Epithelial cell of esophagus (primary cell): Measurements from ENCODE around the gene ZNF785.

Source experiments
- DNase-seq: peaks from one replicate; pipeline ENCODE4 v3.0.0; 2010; ENCODE audit warnings: low read depth
- H3K4me3 ChIP-seq: 2 replicates; pipeline ENCODE4 v1.5.1; 2011; ENCODE audit warnings: mild to moderate bottlenecking, low read length, control low read depth
- TF ChIP-seq, protein P1 (sequence below): IDR thresholded peaks from 2 replicates; pipeline ENCODE4 v1.5.1; 2011; ENCODE audit warnings: low read depth, mild to moderate bottlenecking, low read length, control low read depth, inconsistent platforms; ENCODE audit not compliant: insufficient read depth; ENCODE audit errors: missing control alignments

ZNF785 gene

DNA sequence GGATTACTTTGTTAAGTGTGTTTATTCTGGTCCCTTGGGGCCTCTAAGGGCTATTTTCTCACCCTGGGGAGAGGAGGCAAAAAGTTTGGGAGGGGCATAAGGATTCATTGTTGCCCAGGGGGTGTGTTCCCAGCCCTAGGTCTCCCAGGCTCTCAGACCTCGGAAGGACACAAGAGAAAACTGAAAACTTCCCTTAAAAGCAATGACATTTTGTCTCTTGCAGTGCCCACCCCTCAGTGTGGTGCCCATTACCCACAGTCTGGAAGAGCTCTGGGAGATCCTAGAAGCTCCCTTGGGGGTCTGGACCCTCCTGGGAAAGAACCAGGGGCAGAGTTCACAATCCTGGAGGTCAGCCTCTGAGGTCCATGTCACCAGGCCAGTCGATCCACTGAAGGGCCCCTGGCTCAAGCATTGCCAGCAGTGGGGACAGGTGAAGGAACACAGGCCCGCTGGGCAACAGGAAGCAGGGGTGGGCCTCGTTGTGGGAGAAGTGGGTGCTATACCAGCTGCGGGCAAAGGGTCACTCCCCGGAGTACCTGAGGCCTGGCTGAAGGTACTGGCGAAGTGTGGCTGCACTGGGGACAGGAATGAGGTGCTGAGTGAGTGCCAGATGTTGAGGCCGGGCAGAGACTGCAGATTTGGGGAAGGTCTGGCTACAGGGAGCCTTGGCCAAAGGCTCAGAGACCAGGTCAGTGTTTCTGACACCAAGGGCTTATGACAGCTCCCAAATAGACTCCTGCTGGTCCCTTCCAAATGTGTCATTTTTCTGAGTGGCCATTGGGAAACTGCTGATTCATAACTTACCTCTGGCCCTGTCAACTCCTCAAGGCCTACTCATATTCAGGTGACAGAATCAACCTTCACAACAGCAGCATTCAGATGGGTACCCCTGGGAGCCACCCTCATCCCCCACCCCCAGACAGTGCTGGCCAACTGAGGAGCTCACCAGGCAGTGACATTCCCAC, 46.2 kb downstream of the ZNF785 start:
- DNase-seq: no peak
- TF ChIP-seq, protein P1, sequence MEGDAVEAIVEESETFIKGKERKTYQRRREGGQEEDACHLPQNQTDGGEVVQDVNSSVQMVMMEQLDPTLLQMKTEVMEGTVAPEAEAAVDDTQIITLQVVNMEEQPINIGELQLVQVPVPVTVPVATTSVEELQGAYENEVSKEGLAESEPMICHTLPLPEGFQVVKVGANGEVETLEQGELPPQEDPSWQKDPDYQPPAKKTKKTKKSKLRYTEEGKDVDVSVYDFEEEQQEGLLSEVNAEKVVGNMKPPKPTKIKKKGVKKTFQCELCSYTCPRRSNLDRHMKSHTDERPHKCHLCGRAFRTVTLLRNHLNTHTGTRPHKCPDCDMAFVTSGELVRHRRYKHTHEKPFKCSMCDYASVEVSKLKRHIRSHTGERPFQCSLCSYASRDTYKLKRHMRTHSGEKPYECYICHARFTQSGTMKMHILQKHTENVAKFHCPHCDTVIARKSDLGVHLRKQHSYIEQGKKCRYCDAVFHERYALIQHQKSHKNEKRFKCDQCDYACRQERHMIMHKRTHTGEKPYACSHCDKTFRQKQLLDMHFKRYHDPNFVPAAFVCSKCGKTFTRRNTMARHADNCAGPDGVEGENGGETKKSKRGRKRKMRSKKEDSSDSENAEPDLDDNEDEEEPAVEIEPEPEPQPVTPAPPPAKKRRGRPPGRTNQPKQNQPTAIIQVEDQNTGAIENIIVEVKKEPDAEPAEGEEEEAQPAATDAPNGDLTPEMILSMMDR: no peak
- no peak overlapping the region for H3K4me3 ChIP-seq

DNA sequence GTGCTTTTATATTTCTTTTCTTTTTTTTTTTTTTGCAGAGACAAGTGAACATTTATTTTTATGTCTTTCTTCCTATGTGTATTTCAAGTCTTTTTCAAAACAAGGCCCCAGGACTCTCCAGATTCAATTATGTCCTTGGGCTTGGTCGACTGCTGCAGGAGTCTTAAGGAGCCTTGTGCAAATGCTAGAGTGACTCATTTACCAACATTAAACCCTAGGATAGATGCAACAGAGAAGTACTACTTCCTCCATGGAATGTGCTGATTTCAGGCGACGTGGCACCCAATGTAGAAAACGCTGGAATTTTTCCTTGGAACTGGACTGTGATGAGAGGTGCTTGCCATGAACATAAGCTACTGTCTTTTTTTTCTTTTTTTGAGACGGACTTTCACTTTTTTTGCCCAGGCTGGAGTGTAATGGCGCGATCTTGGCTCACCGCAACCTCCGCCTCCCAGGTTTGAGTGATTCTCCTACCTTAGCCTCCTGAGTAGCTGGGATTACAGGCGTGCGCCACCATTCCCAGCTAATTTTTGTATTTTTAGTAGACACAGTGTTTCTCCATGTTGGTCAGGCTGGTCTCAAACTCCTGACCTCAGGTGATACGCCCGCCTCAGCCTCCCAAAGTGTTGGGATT, 49.0 kb downstream of the ZNF785 start:
- peak overlapping the region; percentile 94 for H3K4me3 ChIP-seq
- DNase-seq: peak; percentile 45

DNA sequence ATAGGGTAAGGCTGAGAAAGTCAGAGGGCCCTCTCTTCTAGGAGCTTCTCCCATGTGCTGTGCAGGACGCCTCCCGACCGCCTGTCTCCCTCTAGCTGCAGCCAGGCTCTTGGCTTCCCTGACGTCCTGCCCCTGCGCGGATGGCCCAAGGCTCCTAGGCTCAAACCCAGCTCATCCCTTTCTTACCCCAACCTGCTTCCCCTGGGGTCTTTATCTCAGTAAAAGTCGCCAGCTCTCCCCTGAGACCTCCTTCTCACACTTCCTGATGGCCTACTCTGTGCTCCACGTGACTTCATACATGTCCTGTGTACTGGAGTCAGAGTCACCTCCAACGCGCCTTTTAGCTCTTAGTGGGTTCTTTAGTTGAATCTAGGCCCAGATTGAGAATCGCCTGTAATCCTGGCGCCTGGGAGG, 49.7 kb downstream of the ZNF785 start:
- TF ChIP-seq, protein P1: peak; percentile 87
- DNase-seq: peak; percentile 87
- peak overlapping the region; percentile 94 for H3K4me3 ChIP-seq

DNA sequence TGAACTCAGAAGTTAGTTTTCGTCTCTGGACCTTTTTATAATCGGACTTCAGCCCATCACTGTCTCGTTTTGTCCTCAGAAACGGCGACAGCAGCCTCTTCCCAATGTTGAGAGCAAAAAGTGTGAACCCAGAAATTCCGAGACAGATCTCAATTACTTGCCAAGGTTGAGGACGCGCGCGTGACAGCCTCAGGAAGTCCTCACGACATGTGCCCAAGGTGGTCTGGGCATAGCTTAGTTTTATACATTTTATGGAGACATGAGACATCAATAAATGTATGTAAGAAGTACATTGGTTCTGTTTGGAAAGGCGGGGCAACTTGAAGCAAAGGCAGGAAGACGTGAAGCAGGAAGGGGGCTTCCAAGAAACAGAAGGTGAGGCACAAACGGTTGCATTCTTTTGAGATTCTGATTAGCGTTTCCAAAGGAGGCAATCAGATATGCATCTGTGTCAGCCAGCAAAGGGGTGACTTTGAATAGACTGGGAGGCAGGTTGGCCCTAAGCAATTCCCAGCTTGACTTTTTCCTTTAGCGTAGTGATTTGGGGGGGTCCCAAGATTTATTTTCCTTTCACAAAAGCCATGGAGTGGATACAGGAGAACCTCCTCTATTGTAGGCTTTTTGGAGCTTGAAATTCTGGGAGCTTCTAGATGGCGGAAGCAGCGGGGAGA, 50.3 kb downstream of the ZNF785 start:
- peak; percentile 28 for DNase-seq
- peak overlapping the region; percentile 94 for H3K4me3 ChIP-seq
- TF ChIP-seq, protein P1: no peak

DNA sequence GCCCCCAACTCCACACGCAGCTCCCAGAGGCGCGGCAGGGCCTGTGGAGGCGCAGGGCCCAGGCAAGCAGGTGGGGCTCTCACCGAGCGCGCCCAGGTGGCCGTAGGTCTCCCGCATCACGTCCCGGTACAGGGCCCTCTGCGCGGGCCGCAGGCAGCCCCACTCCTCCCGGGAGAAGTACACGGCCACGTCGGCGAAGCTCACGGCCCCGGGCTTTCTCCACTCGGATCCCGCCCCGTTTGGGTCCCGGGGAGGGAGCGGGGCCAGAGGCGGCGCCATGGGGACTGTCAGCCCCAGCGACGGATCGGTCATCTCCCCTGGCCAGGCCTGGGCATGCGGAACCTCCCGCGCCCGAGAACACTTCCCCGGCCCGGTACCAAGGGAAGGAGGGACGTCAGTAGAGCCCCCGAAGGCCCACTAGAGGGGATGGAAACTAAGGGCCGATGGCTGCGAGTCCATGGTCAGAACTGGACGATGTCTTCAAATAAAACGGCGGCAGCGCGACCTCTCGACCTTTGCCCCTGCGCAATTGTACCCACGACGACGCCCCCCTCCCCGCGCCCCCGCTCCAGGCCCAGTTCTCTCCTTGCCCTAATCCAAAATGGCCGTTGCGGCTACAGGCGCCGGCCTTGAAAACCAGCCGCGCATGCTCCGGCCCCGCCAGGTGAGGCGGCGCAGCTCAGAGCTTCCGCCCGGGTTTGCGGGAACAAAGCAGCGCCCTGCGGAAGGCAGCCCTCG, 51.0 kb downstream of the ZNF785 start, which contains the start of gene ZNF747:
TSS of gene ZNF747 (minus strand) at position 491 of the 738 bp plus-strand sequence. CDS start at position 312, 179 bp downstream.
- peak within 1 kb of the TSS; percentile 94 for H3K4me3 ChIP-seq
- TF ChIP-seq, protein P1: no peak
- DNase-seq: peak; percentile 89

DNA sequence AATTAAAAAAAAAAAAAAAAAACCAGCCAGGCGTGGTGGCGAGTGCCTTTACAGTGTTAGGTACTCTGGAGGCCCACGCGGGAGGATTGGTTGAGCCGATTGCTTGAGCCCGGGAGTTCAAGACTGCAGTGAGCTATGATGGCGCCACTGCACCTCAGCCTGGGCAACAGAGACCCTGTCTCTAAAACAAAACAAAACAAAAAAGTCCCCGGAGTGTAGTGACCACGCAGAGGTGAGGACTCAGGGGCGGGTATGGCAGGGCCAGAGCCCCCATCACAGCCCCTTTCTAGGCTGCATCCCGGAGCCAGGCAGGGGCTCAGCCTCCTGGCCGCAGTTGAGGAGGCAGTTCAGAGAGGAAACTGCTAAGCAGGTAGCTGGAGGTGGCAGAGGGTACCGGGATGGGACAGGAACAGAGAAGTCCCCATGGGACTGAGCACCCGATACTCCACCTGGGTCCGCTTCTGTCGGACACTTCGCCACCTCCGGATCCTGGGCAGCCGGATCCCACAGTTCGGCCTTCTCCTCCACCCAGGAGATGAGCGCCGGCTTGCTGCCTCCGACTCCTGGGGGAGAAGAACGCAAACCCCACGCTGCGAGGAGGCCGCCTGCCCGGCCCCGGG, 51.6 kb downstream of the ZNF785 start:
- no peak for DNase-seq
- TF ChIP-seq, protein P1: no peak
- H3K4me3 ChIP-seq: peak overlapping the region; percentile 94
